ENCODE data around the gene NAPG. TPM values are rescaled to one million over a fixed set of nuclear protein-coding genes. Genes with fewer than 3 reads are reported as not detected.
A peak's percentile ranks its signal among the peaks of the same experiment; 100 is the strongest.

Gene NAPG
- total RNA-seq, 4 donors from 2014 or later: 27.1 to 34.7 (median 31.0) TPM

DNA sequence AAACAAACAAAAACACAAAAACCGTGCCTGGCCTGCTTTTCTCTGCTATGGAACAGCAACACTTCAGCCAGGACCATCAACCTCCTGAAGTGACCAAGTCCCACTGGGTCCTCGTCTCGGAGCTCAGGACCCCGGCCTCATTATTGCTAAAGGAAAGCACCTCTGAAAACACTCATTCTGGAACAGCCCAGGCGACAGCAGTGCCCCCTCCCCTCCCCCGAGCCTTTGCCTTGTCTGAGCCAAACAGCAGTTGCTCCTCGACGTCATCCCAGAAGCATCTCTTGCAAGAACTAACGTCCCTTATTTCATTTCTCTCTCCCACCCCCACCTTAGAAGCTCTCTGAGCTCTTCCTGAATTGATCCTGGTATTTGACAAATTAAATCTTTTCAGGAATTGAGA is 44.0 kb upstream of the NAPG start:
- DNase-seq: no peak
- TF ChIP-seq CTCF (IDR thresholded peaks at IDR 0.05): no peak
- no peak for TF ChIP-seq POLR2A (IDR thresholded peaks at IDR 0.05)
- Histone ChIP-seq H3K4me1 (peaks cover 6 to 35% (median 7%) of the 10 kb centered on the region in 3 donors), H3K4me3 (no peak overlapping the region), H3K36me3 (peaks cover 5 to 79% (median 8%) of the 10 kb centered on the region in 3 donors), H3K9me3 (no peaks in the 10 kb centered on the region), H3K27me3 (no peaks in the 10 kb centered on the region), H3K27ac (peak overlapping the region in 1 of 4 donors; percentile 26)
- 74 to 89% methylated on average over 9 of the region's 9 CpGs for WGBS, 2 donors
- intact Hi-C loops (cut with DNase I): no loop called here

DNA sequence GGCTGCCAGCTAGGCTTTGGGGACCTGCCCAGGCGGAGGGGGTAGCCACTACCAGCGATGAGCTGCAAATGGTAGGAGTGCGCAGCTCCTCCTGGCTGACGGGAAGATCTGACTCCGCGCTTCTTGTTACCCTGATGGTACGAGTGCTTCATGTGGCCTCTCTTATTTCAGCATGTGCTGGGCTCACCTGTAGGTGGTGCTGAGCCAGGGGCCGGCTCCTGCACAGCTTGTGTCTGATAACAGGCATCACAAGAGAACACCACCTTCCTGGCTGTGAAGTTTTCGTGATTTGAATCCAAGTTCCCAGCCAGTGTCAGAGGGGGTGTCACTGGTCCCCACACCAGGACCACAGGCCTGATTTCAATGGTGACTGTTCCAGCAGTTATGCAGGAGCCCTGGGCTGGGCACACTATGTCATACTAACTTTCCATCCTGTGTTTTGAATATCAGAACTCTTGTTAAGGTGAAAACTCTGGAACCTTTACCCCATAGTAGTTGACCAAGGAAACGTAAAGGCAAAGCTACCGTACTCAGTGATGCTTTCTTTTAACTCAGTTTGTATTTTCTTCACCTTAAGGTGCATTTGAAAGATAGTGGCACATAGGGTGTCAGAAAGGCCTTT is 43.4 kb upstream of the NAPG start:
- no peak for DNase-seq
- H3K4me3 ChIP-seq: no peak overlapping the region
- no peaks in the 10 kb centered on the region for H3K27me3 ChIP-seq
- 90 to 91% methylated on average over 6 to 9 of the region's 11 CpGs for WGBS, 2 donors
- intact Hi-C loops (cut with DNase I): no loop called here
- peaks cover 5 to 82% (median 8%) of the 10 kb centered on the region in 3 donors for H3K36me3 ChIP-seq
- H3K4me1 ChIP-seq: peaks cover under 1 to 35% (median 2%) of the 10 kb centered on the region in 3 donors
- no peak for TF ChIP-seq POLR2A (IDR thresholded peaks at IDR 0.05)
- TF ChIP-seq CTCF (IDR thresholded peaks at IDR 0.05): no peak
- peak overlapping the region in 1 of 4 donors; percentile 26 for H3K27ac ChIP-seq
- H3K9me3 ChIP-seq: no peaks in the 10 kb centered on the region

GRCh38 chr18:10482985-10483949 is 42.6 kb upstream of the NAPG start:
- Histone ChIP-seq H3K4me1 (peaks cover 0 to 41% (median 5%) of the 10 kb centered on the region in 3 donors), H3K36me3 (peaks cover 5 to 85% (median 8%) of the 10 kb centered on the region in 3 donors), H3K9me3 (no peaks in the 10 kb centered on the region), H3K27ac (no peak overlapping the region), H3K4me3 (no peak overlapping the region), H3K27me3 (no peaks in the 10 kb centered on the region)
- TF ChIP-seq POLR2A (IDR thresholded peaks at IDR 0.05) (no peak), CTCF (IDR thresholded peaks at IDR 0.05) (no peak)
- 73 to 80% methylated on average over 10 to 13 of the region's 20 CpGs for WGBS, 2 donors
- intact Hi-C loops (cut with DNase I): no loop called here
- DNase-seq: no peak

- H3K27ac ChIP-seq: no peak overlapping the region
- intact Hi-C loops (cut with DNase I): no loop called here
- no peaks in the 10 kb centered on the region for H3K9me3 ChIP-seq
- 91 to 94% methylated on average over 15 to 16 of the region's 20 CpGs for WGBS, 2 donors
- H3K4me1 ChIP-seq: peaks cover 0 to 46% (median 5%) of the 10 kb centered on the region in 3 donors
- H3K27me3 ChIP-seq: no peaks in the 10 kb centered on the region
- no peak for TF ChIP-seq CTCF (IDR thresholded peaks at IDR 0.05)
- no peak for TF ChIP-seq POLR2A (IDR thresholded peaks at IDR 0.05)
- H3K36me3 ChIP-seq: peaks cover 5 to 89% (median 8%) of the 10 kb centered on the region in 3 donors
- no peak for DNase-seq
- no peak overlapping the region for H3K4me3 ChIP-seq
Observed at GRCh38 chr18:10485475-10485874, 40.4 kb upstream of the NAPG start.

DNA sequence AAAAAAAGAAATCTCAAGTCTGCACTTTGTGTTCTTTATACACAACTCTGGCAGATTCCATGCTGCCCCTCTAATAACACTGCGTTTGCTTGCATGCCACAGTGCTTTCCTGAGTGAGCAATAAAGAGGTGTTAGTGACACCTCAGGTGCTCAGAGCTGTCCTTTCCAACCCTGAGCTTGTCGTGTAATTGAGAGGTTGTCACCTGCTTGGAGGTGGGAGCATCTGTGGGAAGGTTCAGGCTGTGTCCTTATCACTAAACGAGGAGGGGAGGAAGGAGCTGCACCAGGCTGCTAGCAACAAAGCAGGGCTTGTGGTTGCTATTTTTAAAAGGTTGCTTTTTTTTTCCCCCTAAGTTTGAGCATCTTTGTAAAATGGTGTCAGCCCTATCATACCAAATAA is 39.5 kb upstream of the NAPG start:
- DNase-seq: no peak
- H3K9me3 ChIP-seq: no peaks in the 10 kb centered on the region
- H3K36me3 ChIP-seq: peaks cover 5 to 92% (median 8%) of the 10 kb centered on the region in 3 donors
- no peak for TF ChIP-seq POLR2A (IDR thresholded peaks at IDR 0.05)
- TF ChIP-seq CTCF (IDR thresholded peaks at IDR 0.05): no peak
- no peak overlapping the region for H3K4me3 ChIP-seq
- intact Hi-C loops (cut with DNase I): no loop called here
- no peaks in the 10 kb centered on the region for H3K27me3 ChIP-seq
- 57 to 89% methylated on average over 1 to 3 of the region's 3 CpGs for whole genome bisulfite sequencing, 2 donors
- peaks cover 0 to 46% (median 5%) of the 10 kb centered on the region in 3 donors for H3K4me1 ChIP-seq
- no peak overlapping the region for H3K27ac ChIP-seq
